H9 (cell line): ENCODE results near the gene FAM193A. TPM values are rescaled to one million over a fixed set of nuclear protein-coding genes. Genes with fewer than 3 reads are reported as not detected.

Experiments used
- DNase-seq: peaks from one replicate; pipeline ENCODE4 v3.0.0-alpha.2; 2017
- H2AFZ ChIP-seq: one replicate; pipeline ENCODE4 v1.6.1; 2013; ENCODE audit warnings: mild to moderate bottlenecking, low read length, control low read depth, moderate library complexity
- H2AK5ac ChIP-seq: 2 replicates; pipeline ENCODE4 v1.6.1; 2013; ENCODE audit warnings: low read length, control low read depth, mixed read lengths; ENCODE audit not compliant: insufficient read length
- H2BK120ac ChIP-seq: one replicate; pipeline ENCODE4 v1.6.1; 2013; ENCODE audit warnings: low read depth, mild to moderate bottlenecking, low read length, control low read depth, inconsistent platforms; ENCODE audit not compliant: poor library complexity, severe bottlenecking
- H2BK12ac ChIP-seq: 2 replicates; pipeline ENCODE4 v1.6.1; 2013; ENCODE audit warnings: low read length, control low read depth, mixed read lengths, low read depth; ENCODE audit not compliant: insufficient read length
- H2BK15ac ChIP-seq: 2 replicates; pipeline ENCODE4 v1.6.1; 2013; ENCODE audit warnings: low read depth, low read length, control low read depth
- H2BK20ac ChIP-seq: one replicate; pipeline ENCODE4 v1.6.1; 2013; ENCODE audit warnings: low read depth, mild to moderate bottlenecking, low read length, control low read depth, inconsistent platforms; ENCODE audit not compliant: poor library complexity, severe bottlenecking
- H2BK5ac ChIP-seq: 2 replicates; pipeline ENCODE4 v1.6.1; 2013; ENCODE audit warnings: low read length, control low read depth, mixed read lengths; ENCODE audit not compliant: insufficient read length
- H3K14ac ChIP-seq: 2 replicates; pipeline ENCODE4 v1.6.1; 2013; ENCODE audit warnings: low read length, control low read depth; ENCODE audit not compliant: insufficient read depth
- H3K18ac ChIP-seq: 2 replicates; pipeline ENCODE4 v1.6.1; 2013; ENCODE audit warnings: low read depth, mild to moderate bottlenecking, mixed read lengths, low read length, control low read depth; ENCODE audit not compliant: insufficient read length
- H3K23ac ChIP-seq: 2 replicates; pipeline ENCODE4 v1.6.1; 2013; ENCODE audit warnings: low read length, control low read depth, mixed read lengths, low read depth; ENCODE audit not compliant: insufficient read length
- H3K23me2 ChIP-seq: 2 replicates; pipeline ENCODE4 v1.6.1; 2013; ENCODE audit warnings: low read depth, mild to moderate bottlenecking, mixed read lengths, low read length, control low read depth; ENCODE audit not compliant: insufficient read length, poor library complexity, severe bottlenecking
- H3K27ac ChIP-seq: 2 replicates; pipeline ENCODE4 v1.5.1; 2013; ENCODE audit warnings: low read length, control low read depth, mixed read lengths, low read depth; ENCODE audit not compliant: insufficient read length
- H3K27me3 ChIP-seq: 2 replicates; pipeline ENCODE4 v1.6.1; 2013; ENCODE audit warnings: low read length, control low read depth, inconsistent platforms; ENCODE audit not compliant: insufficient read depth
- H3K4ac ChIP-seq: 2 replicates; pipeline ENCODE4 v1.6.1; 2013; ENCODE audit warnings: low read depth, mild to moderate bottlenecking, control low read depth, inconsistent platforms, low read length, moderate library complexity
- H3K4me1 ChIP-seq: 2 replicates; pipeline ENCODE4 v1.6.1; 2013; ENCODE audit warnings: low read length, control low read depth, inconsistent platforms; ENCODE audit not compliant: insufficient read depth
- H3K4me2 ChIP-seq: 2 replicates; pipeline ENCODE4 v1.6.1; 2013; ENCODE audit warnings: low read length, control low read depth, mixed read lengths; ENCODE audit not compliant: insufficient read length, insufficient read depth
- H3K56ac ChIP-seq: 2 replicates; pipeline ENCODE4 v1.6.1; 2013; ENCODE audit warnings: low read depth, mild to moderate bottlenecking, mixed read lengths, low read length, control low read depth; ENCODE audit not compliant: insufficient read length
- H3K79me1 ChIP-seq: 2 replicates; pipeline ENCODE4 v1.6.1; 2013; ENCODE audit warnings: low read depth, mild to moderate bottlenecking, moderate library complexity, low read length, control low read depth, inconsistent platforms; ENCODE audit not compliant: insufficient read depth, poor library complexity, severe bottlenecking
- H3K79me2 ChIP-seq: 2 replicates; pipeline ENCODE4 v1.6.1; 2013; ENCODE audit warnings: low read length, control low read depth, inconsistent platforms; ENCODE audit not compliant: insufficient read depth
- H3K9ac ChIP-seq: 2 replicates; pipeline ENCODE4 v1.6.1; 2013; ENCODE audit warnings: low read length, control low read depth, mixed read lengths; ENCODE audit not compliant: insufficient read length; ENCODE audit errors: extremely low read depth
- H3K9me3 ChIP-seq: one replicate; pipeline ENCODE4 v1.6.1; 2013; ENCODE audit warnings: low read depth, low read length, inconsistent platforms; ENCODE audit not compliant: control insufficient read depth
- H3T11ph ChIP-seq: one replicate; pipeline ENCODE4 v1.6.1; 2013; ENCODE audit warnings: mild to moderate bottlenecking, low read length, control low read depth, inconsistent platforms
- H4K20me1 ChIP-seq: one replicate; pipeline ENCODE4 v1.6.1; 2013; ENCODE audit not compliant: control insufficient read depth, insufficient read length, insufficient read depth
- H4K5ac ChIP-seq: 2 replicates; pipeline ENCODE4 v1.6.1; 2013; ENCODE audit warnings: low read depth, mild to moderate bottlenecking, mixed read lengths, low read length, control low read depth; ENCODE audit not compliant: insufficient read length
- H4K8ac ChIP-seq: replicated peaks from 2 replicates; pipeline ENCODE4 v1.6.1; 2013; ENCODE audit warnings: low read length, control low read depth, mixed read lengths, low read depth; ENCODE audit not compliant: insufficient read length
- H4K91ac ChIP-seq: 2 replicates; pipeline ENCODE4 v1.6.1; 2013; ENCODE audit warnings: low read depth, mild to moderate bottlenecking, moderate library complexity, mixed read lengths, low read length, control low read depth; ENCODE audit not compliant: insufficient read length
- H3K27ac Mint-ChIP-seq, 3 experiments: 2 replicates in 2 of 3; 3 replicates in 1 of 3; pipeline ENCODE4 v1.8.0; 2020 to 2021; ENCODE audit warnings: mixed read lengths in 3 of 3, mild to moderate bottlenecking in 1 of 3, moderate library complexity in 1 of 3
- H3K27me3 Mint-ChIP-seq: 2 replicates; pipeline ENCODE4 v1.8.0; 2021; ENCODE audit warnings: low read depth, mild to moderate bottlenecking, moderate library complexity, mixed read lengths
- H3K36me3 Mint-ChIP-seq, 3 experiments: 2 replicates in 2 of 3; 3 replicates in 1 of 3; pipeline ENCODE4 v1.8.0; 2020 to 2021; ENCODE audit warnings: low read depth in 3 of 3, mixed read lengths in 3 of 3; ENCODE audit not compliant: insufficient read depth in 1 of 3
- H3K4me1 Mint-ChIP-seq, 2 experiments: 2 replicates each; pipeline ENCODE4 v1.8.0; 2020; ENCODE audit warnings: mixed read lengths in 2 of 2
- H3K4me3 Mint-ChIP-seq, 2 experiments: 2 replicates in 1 of 2; 3 replicates in 1 of 2; pipeline ENCODE4 v1.8.0; 2020 to 2021; ENCODE audit warnings: mild to moderate bottlenecking in 2 of 2, mixed read lengths in 2 of 2, moderate library complexity in 1 of 2
- H3K9me3 Mint-ChIP-seq, 2 experiments: 2 replicates in 1 of 2; 3 replicates in 1 of 2; pipeline ENCODE4 v1.8.0; 2020; ENCODE audit warnings: mild to moderate bottlenecking in 2 of 2, mixed read lengths in 2 of 2, moderate library complexity in 1 of 2
- CTCF ChIP-seq: fragments of 200-600 bp; sonication (generic); conservative IDR thresholded peaks from 3 replicates; pipeline ENCODE4 v1.8.0; 2021; ENCODE audit warnings: antibody characterized with exemption, mild to moderate bottlenecking
- WGBS: extraction: QIAGEN DNeasy Blood & Tissue Kit; methylation state at CpG from one replicate; pipeline ENCODE4 v1.1.7; 2013; ENCODE audit warnings: missing lambda C conversion rate, low lambda C conversion rate, mixed read lengths; ENCODE audit not compliant: insufficient read length; ENCODE audit errors: extremely low coverage; 5-methylcytosine and 5-hydroxymethylcytosine counted together
- total RNA-seq: library from RNA; stranded (reverse); gene quantifications from 2 replicates; pipeline ENCODE4 v1.2.1, GENCODE V29; 2021

Gene FAM193A
- total RNA-seq, 1 experiment from 2014 or later, result 36.9 TPM

- Mint-ChIP-seq H3K27me3 (no peaks in the 10 kb centered on the region), H3K36me3 (peaks cover 37 to 53% (median 37%) of the 10 kb centered on the region in 3 experiments; a peak in 6 of 7 replicates), H3K27ac (peak overlapping the region in 2 of 3 experiments; percentile 62 to 73; a peak in 2 of 7 replicates), H3K4me1 (no peaks in the 10 kb centered on the region), H3K4me3 (no peak overlapping the region), H3K9me3 (no peaks in the 10 kb centered on the region)
- DNase-seq, result no peak
- Histone ChIP-seq H3K79me1 (no peaks in the 10 kb centered on the region), H3K79me2 (no peaks in the 10 kb centered on the region), H3K27me3 (no peaks in the 10 kb centered on the region), H2BK5ac (no peak overlapping the region), H3K56ac (no peak overlapping the region), H3K9ac (no peak overlapping the region), H4K5ac (no peak overlapping the region), H3K23ac (no peak overlapping the region), H2AK5ac (no peak overlapping the region), H3K23me2 (no peaks in the 10 kb centered on the region), H2BK12ac (no peak overlapping the region), H2BK15ac (no peak overlapping the region), H3K4me1 (no peaks in the 10 kb centered on the region), H3K4ac (no peak overlapping the region), H3T11ph (no peak overlapping the region), H3K9me3 (no peaks in the 10 kb centered on the region), H4K20me1 (no peaks in the 10 kb centered on the region), H2AFZ (no peak overlapping the region), H2BK20ac (no peak overlapping the region), H4K91ac (no peak overlapping the region), H3K4me2 (no peak overlapping the region), H3K14ac (no peak overlapping the region), H4K8ac (no peak overlapping the region), H3K27ac (no peak overlapping the region), H3K18ac (no peak overlapping the region), H2BK120ac (no peak overlapping the region)
- no peak for TF ChIP-seq CTCF
- WGBS, result no CpG with 5 or more reads among the region's 2 CpGs
Measured at GRCh38 chr4:2516635-2517034, 19.8 kb upstream of the FAM193A start.
